Chondrocyte (in vitro differentiated cells): ENCODE results near the gene LINC01488. TPM values are rescaled to one million over a fixed set of nuclear protein-coding genes. Genes with fewer than 3 reads are reported as not detected.
A peak's percentile ranks its signal among the peaks of the same experiment; 100 is the strongest.

ENCODE experiments used
- DNase-seq: peaks from one replicate; pipeline ENCODE4 v3.0.0; 2021; ENCODE audit warnings: mixed read lengths, low spot score
- H3K27ac Mint-ChIP-seq: one replicate; pipeline ENCODE4 v1.8.0; 2021; ENCODE audit warnings: mild to moderate bottlenecking, moderate library complexity, mixed read lengths; ENCODE audit not compliant: unreplicated experiment
- H3K27me3 Mint-ChIP-seq: 2 replicates; pipeline ENCODE4 v1.8.0; 2021; ENCODE audit warnings: low read depth, mixed read lengths
- H3K36me3 Mint-ChIP-seq: 2 replicates; pipeline ENCODE4 v1.8.0; 2021; ENCODE audit warnings: low read depth, mixed read lengths
- H3K4me1 Mint-ChIP-seq: 2 replicates; pipeline ENCODE4 v1.8.0; 2021; ENCODE audit warnings: low read depth, mild to moderate bottlenecking, mixed read lengths
- H3K4me3 Mint-ChIP-seq: one replicate; pipeline ENCODE4 v1.8.0; 2021; ENCODE audit warnings: mild to moderate bottlenecking, moderate library complexity, mixed read lengths; ENCODE audit not compliant: unreplicated experiment
- H3K9me3 Mint-ChIP-seq: 2 replicates; pipeline ENCODE4 v1.8.0; 2021; ENCODE audit warnings: low read depth, mixed read lengths
- total RNA-seq: library from RNA; stranded (reverse); gene quantifications from 3 replicates; pipeline ENCODE4 v1.2.1, GENCODE V29; 2021
- TF ChIP-seq, protein P1 (sequence below): fragments of 200-600 bp; sonication (generic); IDR thresholded peaks from 2 replicates; pipeline ENCODE4 v1.5.0; 2021; ENCODE audit warnings: antibody characterized with exemption, mild to moderate bottlenecking, moderate library complexity

LINC01488 gene
- total RNA-seq, 1 donor from 2014 or later = not detected

DNA sequence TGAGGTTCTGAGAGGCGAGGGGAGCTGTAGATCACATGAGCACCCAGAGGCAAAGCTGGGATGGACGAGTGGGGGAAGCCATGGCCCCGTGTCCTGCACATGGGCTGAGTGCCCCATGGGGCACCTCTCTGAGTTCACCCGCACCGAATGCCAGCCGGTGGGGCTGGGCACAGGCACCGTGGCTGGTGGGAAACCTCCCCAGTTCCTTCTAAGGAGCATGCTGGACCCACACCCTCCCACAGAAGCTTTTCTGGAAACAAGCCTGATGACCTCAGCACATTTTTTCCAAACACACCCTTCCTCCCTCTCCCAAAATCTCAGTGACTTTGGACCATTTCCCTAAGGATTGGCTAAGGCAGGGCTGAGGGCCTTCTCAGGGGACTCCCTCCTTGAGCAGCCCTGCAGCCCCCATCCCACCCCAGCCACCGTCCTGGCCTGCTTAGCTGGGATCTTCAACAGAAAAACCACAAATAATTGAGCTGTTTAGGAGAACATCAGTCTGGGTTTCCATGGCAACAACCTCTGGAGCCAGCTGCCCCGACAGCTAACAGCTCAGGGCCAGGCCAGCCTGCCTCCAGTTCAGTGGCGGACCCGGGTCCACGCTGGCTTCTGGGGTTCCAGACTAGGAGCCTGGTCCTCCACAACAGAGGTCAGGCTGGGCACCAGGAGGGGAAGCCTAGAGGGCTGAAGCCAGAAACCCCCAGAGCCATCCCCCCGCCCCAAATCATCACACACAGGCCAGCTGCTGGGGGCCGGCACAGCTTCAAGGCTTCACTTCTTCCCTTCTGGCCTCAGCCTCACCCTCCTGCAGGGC lies 18.1 kb upstream of the LINC01488 start:
- Mint-ChIP-seq H3K9me3 (peaks cover 13% of the 10 kb centered on the region), H3K27me3 (no peaks in the 10 kb centered on the region), H3K27ac (peak overlapping the region; percentile 22), H3K4me1 (peaks cover 16% of the 10 kb centered on the region), H3K4me3 (no peak overlapping the region), H3K36me3 (peaks cover 4% of the 10 kb centered on the region)
- TF ChIP-seq, protein P1, sequence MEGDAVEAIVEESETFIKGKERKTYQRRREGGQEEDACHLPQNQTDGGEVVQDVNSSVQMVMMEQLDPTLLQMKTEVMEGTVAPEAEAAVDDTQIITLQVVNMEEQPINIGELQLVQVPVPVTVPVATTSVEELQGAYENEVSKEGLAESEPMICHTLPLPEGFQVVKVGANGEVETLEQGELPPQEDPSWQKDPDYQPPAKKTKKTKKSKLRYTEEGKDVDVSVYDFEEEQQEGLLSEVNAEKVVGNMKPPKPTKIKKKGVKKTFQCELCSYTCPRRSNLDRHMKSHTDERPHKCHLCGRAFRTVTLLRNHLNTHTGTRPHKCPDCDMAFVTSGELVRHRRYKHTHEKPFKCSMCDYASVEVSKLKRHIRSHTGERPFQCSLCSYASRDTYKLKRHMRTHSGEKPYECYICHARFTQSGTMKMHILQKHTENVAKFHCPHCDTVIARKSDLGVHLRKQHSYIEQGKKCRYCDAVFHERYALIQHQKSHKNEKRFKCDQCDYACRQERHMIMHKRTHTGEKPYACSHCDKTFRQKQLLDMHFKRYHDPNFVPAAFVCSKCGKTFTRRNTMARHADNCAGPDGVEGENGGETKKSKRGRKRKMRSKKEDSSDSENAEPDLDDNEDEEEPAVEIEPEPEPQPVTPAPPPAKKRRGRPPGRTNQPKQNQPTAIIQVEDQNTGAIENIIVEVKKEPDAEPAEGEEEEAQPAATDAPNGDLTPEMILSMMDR = no peak
- peak; percentile 86 for DNase-seq

DNA sequence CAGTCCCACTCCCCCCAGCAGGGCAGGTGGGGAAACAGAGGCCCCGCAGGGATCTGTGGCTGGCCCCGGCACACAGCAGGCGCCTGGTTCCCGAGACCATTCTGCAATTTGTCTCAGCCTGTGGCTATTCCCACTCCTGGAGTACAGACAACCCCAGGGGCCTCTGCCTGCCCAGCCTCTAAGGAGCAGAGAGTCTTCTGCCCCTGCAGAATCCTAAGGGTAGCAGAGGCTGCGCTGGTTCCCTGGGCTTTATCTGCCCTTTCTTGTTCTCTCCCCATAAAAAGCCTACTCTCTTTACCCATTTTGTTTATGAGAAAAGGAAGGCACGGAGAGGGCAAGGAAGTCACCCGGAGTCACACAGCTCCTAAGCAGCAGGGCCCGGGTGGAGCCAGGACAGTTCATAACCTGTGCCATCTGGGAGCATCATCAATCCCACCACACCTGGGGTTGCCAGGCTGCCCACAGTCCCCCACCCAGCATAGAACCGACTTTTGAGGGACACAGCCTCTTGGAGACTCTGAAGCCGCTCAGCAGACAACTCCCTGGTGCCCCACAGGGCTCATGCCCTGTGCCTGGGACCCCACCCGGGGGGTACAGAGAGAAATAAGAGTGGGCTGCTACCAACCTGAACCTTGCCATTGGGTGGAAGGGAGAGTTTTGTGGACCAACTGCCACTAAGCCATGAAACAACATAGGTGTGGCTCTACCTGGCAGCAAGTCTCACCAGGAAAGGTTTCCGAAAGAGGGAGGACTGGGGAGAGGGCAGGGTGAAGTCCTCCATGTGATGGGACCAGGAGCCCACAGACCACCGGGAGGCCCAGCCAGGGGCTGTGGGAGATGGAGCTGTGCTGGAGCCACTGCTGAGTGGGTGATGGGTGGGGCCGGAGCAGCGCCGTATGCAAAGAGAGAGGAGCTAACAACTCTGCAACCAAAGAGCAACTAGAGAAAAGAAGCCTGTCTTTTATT lies 17.2 kb upstream of the LINC01488 start:
- DNase-seq = peak; percentile 82
- Mint-ChIP-seq H3K27ac (no peak overlapping the region), H3K9me3 (peaks cover 13% of the 10 kb centered on the region), H3K27me3 (no peaks in the 10 kb centered on the region), H3K4me3 (no peak overlapping the region), H3K36me3 (peaks cover 4% of the 10 kb centered on the region), H3K4me1 (peaks cover 16% of the 10 kb centered on the region)
- TF ChIP-seq, protein P1 = no peak

DNA sequence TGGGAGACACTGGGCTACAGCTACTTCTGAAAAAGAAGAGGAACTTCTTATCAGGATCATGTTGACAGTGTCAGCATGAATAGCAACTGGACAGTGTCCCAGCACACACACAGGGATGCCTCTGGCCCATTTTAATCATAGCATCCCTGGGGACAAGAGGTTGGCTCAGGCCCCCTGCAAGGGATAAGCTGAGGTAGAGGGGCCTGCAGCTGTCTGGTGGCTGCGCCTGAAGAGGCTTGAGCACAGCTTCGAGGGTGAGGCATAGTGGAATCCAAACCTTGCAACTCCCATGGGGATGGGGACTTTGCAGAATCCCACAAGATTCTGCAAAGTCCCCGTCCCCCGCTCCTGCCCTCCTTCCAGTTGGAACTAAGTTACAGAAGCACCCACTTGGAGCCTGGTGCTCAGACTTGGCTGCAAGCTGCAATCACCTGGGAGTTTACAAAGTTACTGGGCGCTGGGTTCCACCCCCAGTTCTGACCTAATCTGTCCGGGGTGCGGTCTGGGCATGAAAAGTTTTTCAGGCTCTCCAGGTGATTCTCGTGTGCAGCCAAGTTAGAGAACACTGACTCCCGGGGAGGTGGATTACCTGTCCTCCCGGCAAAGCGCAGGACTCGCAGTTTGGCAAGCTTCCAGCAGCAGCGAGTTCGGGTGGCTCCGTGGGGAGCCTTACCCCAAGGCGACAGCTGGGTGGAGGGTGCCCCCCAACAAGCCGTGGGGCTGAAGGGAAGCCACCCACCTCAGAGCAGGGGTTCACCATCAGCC lies 16.0 kb upstream of the LINC01488 start:
- Mint-ChIP-seq H3K36me3 (peaks cover 4% of the 10 kb centered on the region), H3K4me1 (peaks cover 14% of the 10 kb centered on the region), H3K27ac (no peak overlapping the region), H3K4me3 (no peak overlapping the region), H3K9me3 (peaks cover 9% of the 10 kb centered on the region), H3K27me3 (no peaks in the 10 kb centered on the region)
- TF ChIP-seq, protein P1 = no peak
- DNase-seq = peak; percentile 44

DNA sequence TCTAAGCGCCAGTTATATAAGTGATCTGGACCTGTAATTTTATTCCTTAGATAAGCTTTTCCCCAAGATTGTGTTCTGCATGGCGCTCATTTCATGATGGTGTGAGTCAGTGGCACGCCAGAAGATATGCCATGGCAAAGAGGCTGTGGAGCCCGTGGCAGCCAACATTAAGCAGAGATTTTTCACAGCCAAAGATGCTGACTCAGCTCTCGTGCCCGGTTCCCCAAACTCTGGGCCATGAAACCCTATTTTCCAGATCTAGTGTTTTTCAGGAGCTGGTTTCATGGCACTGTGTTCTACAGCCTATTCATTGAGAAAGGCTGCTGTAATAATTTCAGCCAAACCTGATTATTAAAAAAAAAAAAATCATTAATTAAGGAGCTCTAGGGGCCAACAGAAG lies 15.4 kb upstream of the LINC01488 start:
- H3K27ac Mint-ChIP-seq = no peak overlapping the region
- peak; percentile 10 for DNase-seq
- H3K4me3 Mint-ChIP-seq = no peak overlapping the region
- peaks cover 13% of the 10 kb centered on the region for H3K4me1 Mint-ChIP-seq
- H3K9me3 Mint-ChIP-seq = peaks cover 3% of the 10 kb centered on the region
- TF ChIP-seq, protein P1 = no peak
- no peaks in the 10 kb centered on the region for H3K27me3 Mint-ChIP-seq
- H3K36me3 Mint-ChIP-seq = peaks cover 2% of the 10 kb centered on the region
